NCI-H2029 treated with DMSO at 0.1 percent for 48 hours (cell line): Measurements from ENCODE around the gene CCL18.
"Not testable (repeated sequence)": the region's sequence is repeated elsewhere in the genome, so short reads cannot be mapped to it uniquely, and the experiment has no call there.

Source experiments
- DNase-seq: peaks from one replicate; lab custom pipeline; 2025; lab: John Stamatoyannopoulos, UW

CCL18 gene

GRCh38 chr17:36104701-36105181 is 40.7 kb downstream of the CCL18 start:
- DNase-seq: no peak

DNA sequence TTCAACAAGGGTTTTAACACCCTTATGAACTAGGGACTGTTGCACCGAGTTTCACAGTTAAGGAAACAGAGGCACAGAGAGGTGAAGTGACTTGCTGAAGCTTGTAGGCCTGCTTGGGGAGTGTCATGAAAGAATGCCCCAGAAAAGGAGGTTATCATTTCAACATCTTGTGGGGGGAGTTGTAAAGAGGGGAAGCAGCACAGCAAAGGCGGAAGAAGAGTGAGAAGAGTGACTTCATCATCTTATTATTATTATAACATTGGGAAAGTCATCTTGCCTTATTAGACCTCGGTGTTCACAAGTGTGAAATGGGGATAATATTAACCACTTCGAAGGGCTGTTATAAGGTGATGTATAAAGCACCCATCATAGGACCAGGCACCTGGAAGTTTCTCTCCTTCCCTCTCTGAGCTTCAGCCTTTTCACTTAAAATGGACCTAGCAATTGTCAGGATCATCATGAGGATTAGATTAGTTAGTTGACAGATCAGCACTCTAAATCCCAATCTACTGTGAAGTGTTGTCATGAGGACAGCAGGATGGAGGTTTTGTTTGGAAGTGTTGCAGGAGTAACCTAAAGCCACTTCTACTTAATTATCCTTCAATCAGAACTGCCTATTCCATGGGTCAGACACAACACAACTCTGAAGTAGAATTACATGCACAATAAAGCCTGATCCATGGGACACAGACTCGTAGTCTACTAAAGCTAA is 41.9 kb downstream of the CCL18 start:
- no peak for DNase-seq

DNA sequence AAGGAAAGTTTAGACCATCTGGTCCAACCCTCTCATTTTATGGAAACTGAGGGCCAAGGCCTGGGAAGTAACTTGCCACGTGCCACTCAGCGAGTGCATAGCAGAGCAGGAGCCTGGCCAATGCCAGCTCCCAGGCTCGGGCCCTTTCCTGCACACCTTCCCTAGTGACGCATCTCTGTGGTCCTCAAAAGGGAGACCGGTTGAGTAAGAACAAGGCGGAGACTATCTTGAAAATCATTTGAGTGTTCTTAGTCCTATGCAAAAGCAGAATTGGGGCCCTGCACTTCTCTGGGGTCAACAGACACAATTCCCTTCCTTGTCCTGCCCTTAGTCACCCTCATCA is 42.4 kb downstream of the CCL18 start:
- DNase-seq: no peak

DNA sequence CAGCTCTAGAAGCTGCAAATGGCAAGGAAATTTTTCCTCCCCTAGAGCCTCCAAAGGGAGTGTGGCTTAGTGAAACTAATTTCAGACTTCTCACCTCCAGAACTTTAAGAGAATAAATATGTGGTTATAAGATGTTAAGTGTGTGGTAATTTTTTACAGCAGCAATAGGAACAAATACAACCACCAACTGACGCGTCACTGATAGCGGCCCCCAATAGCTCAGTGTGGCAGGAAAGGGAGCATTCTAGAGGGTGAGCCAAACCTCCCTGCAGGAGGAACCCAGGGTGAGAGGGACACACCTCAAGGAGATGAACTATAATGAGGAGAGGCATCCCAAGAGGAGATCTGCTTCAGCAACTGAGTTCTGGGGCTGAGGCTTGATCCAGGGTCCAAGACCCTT is 43.6 kb downstream of the CCL18 start:
- no peak for DNase-seq

DNA sequence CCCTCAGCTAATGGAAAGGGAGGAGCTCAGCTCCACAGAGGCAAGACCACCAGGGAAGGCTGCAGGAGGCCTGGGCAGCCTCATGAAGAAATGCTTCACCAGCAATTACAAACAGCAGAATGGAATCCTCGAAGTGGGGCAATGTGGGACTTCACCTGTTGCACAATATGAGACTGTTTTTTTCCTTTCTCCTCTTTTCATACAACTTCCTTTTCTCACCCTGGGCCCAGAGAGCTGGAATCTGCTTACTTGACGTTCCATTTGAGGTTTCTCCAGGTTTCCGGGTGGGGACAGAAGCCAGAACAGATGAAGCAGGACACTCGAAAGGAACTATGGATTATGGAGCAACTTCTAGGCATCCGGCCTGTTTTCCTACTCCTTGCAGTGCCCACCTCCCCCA is 44.2 kb downstream of the CCL18 start:
- not testable (repeated sequence) for DNase-seq

- DNase-seq: no peak
These were observed 47.0 kb downstream of the CCL18 start for GRCh38 chr17:36111068-36111490.

- DNase-seq: no peak
These were observed 48.5 kb downstream of the CCL18 start for GRCh38 chr17:36112572-36112971.

- not testable (repeated sequence) for DNase-seq
These were observed 49.1 kb downstream of the CCL18 start for GRCh38 chr17:36113131-36113530.

GRCh38 chr17:36114971-36115648 is 51.0 kb downstream of the CCL18 start:
- DNase-seq: not testable (repeated sequence)

DNA sequence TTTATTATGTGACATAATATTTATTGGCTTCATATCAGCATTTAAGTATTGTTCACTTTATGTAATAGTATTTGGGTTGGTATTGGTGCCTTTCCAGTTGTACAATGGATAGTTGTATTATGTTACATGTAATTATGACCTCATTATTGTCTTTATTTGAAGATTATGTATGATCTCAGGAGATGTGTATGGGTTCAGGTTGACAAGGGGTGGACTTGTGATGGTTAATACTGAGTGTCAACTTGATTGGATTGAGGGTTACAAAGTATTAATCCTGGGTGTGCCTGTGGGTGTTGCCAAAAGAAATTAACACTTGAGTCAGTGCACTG is 51.5 kb downstream of the CCL18 start:
- DNase-seq: not testable (repeated sequence)

GRCh38 chr17:36117505-36118382 is 53.7 kb downstream of the CCL18 start:
- no peak for DNase-seq

DNA sequence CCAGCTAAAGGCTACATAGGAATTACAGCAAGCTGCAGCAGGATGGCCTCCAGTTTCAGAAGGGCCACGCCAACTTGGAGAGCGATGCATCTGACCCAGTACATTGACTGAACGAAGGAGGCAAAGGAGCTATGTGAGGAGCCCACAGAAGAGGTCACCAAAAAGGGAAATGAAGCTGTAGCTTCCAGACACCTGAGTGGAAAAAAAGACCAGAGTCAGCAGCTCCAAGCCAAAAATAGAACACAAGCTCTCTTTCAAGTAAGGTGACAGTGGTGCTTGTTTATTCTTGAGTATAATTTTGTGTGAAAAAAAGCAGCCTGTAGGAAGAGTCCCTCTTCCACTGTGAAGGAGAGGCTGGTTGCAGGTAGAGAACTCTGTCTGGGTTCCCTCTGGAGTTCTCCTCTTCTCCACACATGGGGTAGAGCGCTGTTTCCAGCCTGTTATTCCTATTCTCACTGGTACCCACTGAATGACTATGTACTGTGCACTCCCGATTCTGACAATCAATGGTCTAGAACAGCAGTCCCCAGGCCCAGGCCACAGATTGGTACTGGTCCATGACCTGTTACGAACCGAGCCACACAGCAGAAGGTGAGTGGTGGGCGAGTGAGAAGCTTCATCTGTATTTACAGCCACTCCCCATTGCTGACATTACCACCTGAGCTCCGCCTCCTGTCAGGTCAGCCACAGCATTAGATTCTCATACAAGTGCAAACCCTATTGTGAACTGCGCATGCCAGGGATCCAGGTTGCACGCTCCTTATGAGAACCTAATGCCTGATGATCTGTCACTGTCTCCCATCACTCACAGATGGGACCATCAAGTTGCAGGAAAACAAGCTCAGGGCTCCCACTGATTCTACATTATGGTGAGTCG is 54.6 kb downstream of the CCL18 start:
- no peak for DNase-seq

GRCh38 chr17:36120221-36120620 is 56.1 kb downstream of the CCL18 start:
- no peak for DNase-seq

DNA sequence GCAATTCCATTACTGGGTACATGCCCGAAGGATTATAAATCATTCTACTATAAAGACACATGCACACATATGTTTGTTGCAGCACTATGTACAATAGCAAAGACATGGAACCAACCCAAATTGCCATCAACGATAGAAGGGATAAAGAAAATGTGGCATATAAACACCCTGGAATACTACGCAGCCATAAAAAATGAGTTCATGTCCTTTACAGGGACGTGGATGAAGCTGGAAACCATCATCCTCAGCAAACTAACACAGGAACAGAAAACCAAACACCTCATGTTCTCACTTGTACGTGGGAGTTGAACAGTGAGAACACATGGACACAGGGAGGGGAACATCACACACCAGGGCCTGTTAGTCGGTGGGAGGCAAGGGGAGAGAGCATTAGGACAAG is 57.0 kb downstream of the CCL18 start:
- DNase-seq: not testable (repeated sequence)
